Neural cell (in vitro differentiated cells): ENCODE results near the gene FAM32A. TPM values are rescaled to one million over a fixed set of nuclear protein-coding genes. Genes with fewer than 3 reads are reported as not detected.

ENCODE experiments used
- H2AFZ ChIP-seq: fragments of 200-600, 300-800 bp; sonication (generic), shearing (Covaris generic); 2 replicates; pipeline ENCODE4 v1.6.0; 2014; ENCODE audit warnings: low read depth, mild to moderate bottlenecking, antibody characterized with exemption, low read length, moderate library complexity
- H3F3A ChIP-seq: fragments of 200-600 bp; shearing (Covaris generic); 2 replicates; pipeline ENCODE4 v1.6.1; 2016; ENCODE audit warnings: mild to moderate bottlenecking, moderate library complexity, mixed read lengths, antibody characterized with exemption, low read length; ENCODE audit not compliant: insufficient read depth, poor library complexity, severe bottlenecking
- H3K27ac ChIP-seq: fragments of 200-600, 300-800 bp; sonication (generic), shearing (Covaris generic); 2 replicates; pipeline ENCODE4 v1.5.1; 2014; ENCODE audit warnings: mild to moderate bottlenecking, low read length, moderate library complexity
- H3K27me3 ChIP-seq: fragments of 300-800, 200-600 bp; sonication (generic), shearing (Covaris generic); 2 replicates; pipeline ENCODE4 v1.6.0; 2014; ENCODE audit warnings: mild to moderate bottlenecking, low read depth, low read length, moderate library complexity; ENCODE audit not compliant: insufficient read depth
- H3K36me3 ChIP-seq: fragments of 300-800, 200-600 bp; sonication (generic), shearing (Covaris generic); 2 replicates; pipeline ENCODE4 v1.5.1; 2014; ENCODE audit warnings: mild to moderate bottlenecking, antibody characterized with exemption, low read length, moderate library complexity; ENCODE audit not compliant: insufficient read depth
- H3K4me2 ChIP-seq: fragments of 300-800, 200-600 bp; sonication (generic), shearing (Covaris generic); 2 replicates; pipeline ENCODE4 v1.6.0; 2014; ENCODE audit warnings: mild to moderate bottlenecking, low read length
- H3K4me3 ChIP-seq: fragments of 300-800, 200-600 bp; sonication (generic), shearing (Covaris generic); 2 replicates; pipeline ENCODE4 v1.5.1; 2014; ENCODE audit warnings: mild to moderate bottlenecking, low read length, moderate library complexity
- H3K79me2 ChIP-seq: fragments of 200-600 bp; shearing (Covaris generic); replicated peaks from 2 replicates; pipeline ENCODE4 v1.6.0; 2014; ENCODE audit warnings: mild to moderate bottlenecking, low read length, moderate library complexity; ENCODE audit not compliant: insufficient read depth
- H3K9ac ChIP-seq: fragments of 300-800, 200-600 bp; sonication (generic), shearing (Covaris generic); 2 replicates; pipeline ENCODE4 v1.6.1; 2016; ENCODE audit warnings: mild to moderate bottlenecking, low read length, mixed read lengths
- H3K9me2 ChIP-seq: fragments of 200-600 bp; shearing (Covaris generic); 2 replicates; pipeline ENCODE4 v1.6.1; 2016; ENCODE audit warnings: mild to moderate bottlenecking, low read length, mixed read lengths; ENCODE audit not compliant: insufficient read depth
- H3K9me3 ChIP-seq: fragments of 200-600, 300-800 bp; sonication (generic), shearing (Covaris generic); 2 replicates; pipeline ENCODE4 v1.6.1; 2016; ENCODE audit warnings: mild to moderate bottlenecking, mixed run types, low read length, moderate library complexity, mixed read lengths
- H4K20me1 ChIP-seq: fragments of 200-600 bp; shearing (Covaris generic); 2 replicates; pipeline ENCODE4 v1.6.1; 2016; ENCODE audit warnings: mild to moderate bottlenecking, mixed run types; ENCODE audit not compliant: insufficient read depth
- EP300 ChIP-seq: fragments of 450-650 bp; conservative IDR thresholded peaks from 2 replicates; pipeline ENCODE4 v1.6.1; 2014; ENCODE audit warnings: antibody characterized with exemption, mild to moderate bottlenecking, moderate library complexity; ENCODE audit not compliant: poor library complexity, severe bottlenecking
- EZH2 ChIP-seq: fragments of 200-600, 300-800 bp; shearing (Covaris generic), sonication (generic); IDR thresholded peaks from 2 replicates; pipeline ENCODE4 v1.6.1; 2014; ENCODE audit warnings: antibody characterized with exemption, low read length, borderline replicate concordance, mild to moderate bottlenecking; ENCODE audit not compliant: insufficient read depth, poor library complexity, severe bottlenecking
- MXI1 ChIP-seq: fragments of 450-650 bp; conservative IDR thresholded peaks from 2 replicates; pipeline ENCODE4 v1.6.1; 2014; ENCODE audit warnings: antibody characterized with exemption, mild to moderate bottlenecking; ENCODE audit not compliant: poor library complexity, severe bottlenecking
- POLR2AphosphoS5 ChIP-seq: IDR thresholded peaks from 2 replicates; pipeline ENCODE4 v1.6.1; 2012
- RAD21 ChIP-seq: fragments of 450-650 bp; conservative IDR thresholded peaks from 2 replicates; pipeline ENCODE4 v1.6.1; 2014; ENCODE audit warnings: antibody characterized with exemption, mild to moderate bottlenecking, moderate library complexity
- REST ChIP-seq: IDR thresholded peaks from 2 replicates; pipeline ENCODE4 v1.6.1; 2012; ENCODE audit warnings: borderline replicate concordance
- SMC3 ChIP-seq: fragments of 450-650 bp; conservative IDR thresholded peaks from 2 replicates; pipeline ENCODE4 v1.6.1; 2014; ENCODE audit warnings: antibody characterized with exemption, mild to moderate bottlenecking, moderate library complexity; ENCODE audit not compliant: poor library complexity
- TAF1 ChIP-seq: IDR thresholded peaks from 2 replicates; pipeline ENCODE4 v1.6.1; 2012; ENCODE audit warnings: low read depth
- polyA plus RNA-seq: library from polyadenylated mRNA; depleted of rRNA; stranded (reverse); fragments of >200 nt; gene quantifications from 2 replicates; pipeline ENCODE4 v1.2.3, GENCODE V29; 2014
- TF ChIP-seq, protein P1 (sequence below): fragments of 450-650 bp; IDR thresholded peaks from 2 replicates; pipeline ENCODE4 v1.5.1; 2014; ENCODE audit warnings: antibody characterized with exemption, mild to moderate bottlenecking, moderate library complexity; ENCODE audit not compliant: poor library complexity, severe bottlenecking

Gene FAM32A
- polyA plus RNA-seq, 1 donor from 2014 or later, result 545 TPM

GRCh38 chr19:16205205-16206045 is 20.2 kb downstream of the FAM32A start:
- Histone ChIP-seq H3K27ac (no peak overlapping the region), H3K4me2 (no peak overlapping the region), H4K20me1 (no peaks in the 10 kb centered on the region), H3K9me2 (no peaks in the 10 kb centered on the region), H3K27me3 (no peaks in the 10 kb centered on the region), H3K9me3 (no peaks in the 10 kb centered on the region), H3K9ac (no peak overlapping the region), H3K36me3 (no peaks in the 10 kb centered on the region), H3F3A (no peaks in the 10 kb centered on the region), H2AFZ (no peak overlapping the region), H3K79me2 (peaks cover 5% of the 10 kb centered on the region), H3K4me3 (no peak overlapping the region)
- no peak for TF ChIP-seq MXI1
- no peak for TF ChIP-seq REST
- TF ChIP-seq EZH2, result no peak
- TF ChIP-seq EP300, result no peak
- no peak for TF ChIP-seq SMC3
- no peak for TF ChIP-seq POLR2AphosphoS5
- TF ChIP-seq, protein P1, sequence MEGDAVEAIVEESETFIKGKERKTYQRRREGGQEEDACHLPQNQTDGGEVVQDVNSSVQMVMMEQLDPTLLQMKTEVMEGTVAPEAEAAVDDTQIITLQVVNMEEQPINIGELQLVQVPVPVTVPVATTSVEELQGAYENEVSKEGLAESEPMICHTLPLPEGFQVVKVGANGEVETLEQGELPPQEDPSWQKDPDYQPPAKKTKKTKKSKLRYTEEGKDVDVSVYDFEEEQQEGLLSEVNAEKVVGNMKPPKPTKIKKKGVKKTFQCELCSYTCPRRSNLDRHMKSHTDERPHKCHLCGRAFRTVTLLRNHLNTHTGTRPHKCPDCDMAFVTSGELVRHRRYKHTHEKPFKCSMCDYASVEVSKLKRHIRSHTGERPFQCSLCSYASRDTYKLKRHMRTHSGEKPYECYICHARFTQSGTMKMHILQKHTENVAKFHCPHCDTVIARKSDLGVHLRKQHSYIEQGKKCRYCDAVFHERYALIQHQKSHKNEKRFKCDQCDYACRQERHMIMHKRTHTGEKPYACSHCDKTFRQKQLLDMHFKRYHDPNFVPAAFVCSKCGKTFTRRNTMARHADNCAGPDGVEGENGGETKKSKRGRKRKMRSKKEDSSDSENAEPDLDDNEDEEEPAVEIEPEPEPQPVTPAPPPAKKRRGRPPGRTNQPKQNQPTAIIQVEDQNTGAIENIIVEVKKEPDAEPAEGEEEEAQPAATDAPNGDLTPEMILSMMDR, result no peak
- no peak for TF ChIP-seq TAF1
- TF ChIP-seq RAD21, result no peak

DNA sequence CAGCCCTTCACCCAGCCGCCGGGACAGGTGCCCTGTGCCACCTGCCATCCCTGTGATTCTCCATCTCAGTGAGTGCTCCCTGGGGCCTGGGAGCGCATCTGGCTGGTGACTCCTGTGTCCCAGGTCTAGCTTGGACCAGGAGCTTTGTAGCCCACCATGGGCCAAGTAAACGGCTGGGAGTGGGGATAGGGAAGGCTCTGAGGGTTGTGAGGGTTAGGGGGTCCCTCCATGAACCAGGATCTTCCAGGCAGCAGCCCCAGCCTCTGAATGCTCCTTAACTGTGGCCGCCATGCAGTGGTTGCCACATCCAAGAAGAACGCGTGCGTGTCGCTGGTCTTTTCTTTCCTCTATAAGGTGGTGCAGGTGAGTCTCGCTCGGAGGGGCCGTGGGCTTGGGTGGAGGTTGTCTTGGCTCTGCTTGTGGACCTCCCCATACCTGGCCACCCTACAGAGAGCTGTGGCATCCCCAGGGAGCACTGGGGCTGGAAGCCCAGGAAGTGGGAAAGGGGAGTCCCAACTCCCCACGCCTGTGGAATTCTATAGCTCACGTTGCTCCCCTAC is 20.9 kb downstream of the FAM32A start:
- Histone ChIP-seq H3K9me3 (no peaks in the 10 kb centered on the region), H3K36me3 (no peaks in the 10 kb centered on the region), H3K27ac (no peak overlapping the region), H3K79me2 (peaks cover 5% of the 10 kb centered on the region), H3K4me2 (no peak overlapping the region), H3K9me2 (no peaks in the 10 kb centered on the region), H3K4me3 (no peak overlapping the region), H2AFZ (no peak overlapping the region), H3K27me3 (no peaks in the 10 kb centered on the region), H4K20me1 (no peaks in the 10 kb centered on the region), H3F3A (no peaks in the 10 kb centered on the region), H3K9ac (no peak overlapping the region)
- TF ChIP-seq TAF1, result no peak
- TF ChIP-seq POLR2AphosphoS5, result no peak
- no peak for TF ChIP-seq SMC3
- no peak for TF ChIP-seq EZH2
- no peak for TF ChIP-seq RAD21
- TF ChIP-seq, protein P1, result no peak
- TF ChIP-seq REST, result no peak
